ENCODE measurements around the gene RHNO1. TPM values are rescaled to one million over a fixed set of nuclear protein-coding genes. Genes with fewer than 3 reads are reported as not detected.
A peak's percentile ranks its signal among the peaks of the same experiment; 100 is the strongest.

RHNO1 gene
- 37.7 TPM for total RNA-seq (2021; ENCODE audit: unreplicated experiment)
- 22.2 TPM for polyA plus RNA-seq (2012; ENCODE audit: insufficient read length)
- percentile 72 among the genes with signal in this experiment for Bru-seq, nascent RNA
- percentile 80 among the genes with signal in this experiment for BruChase-seq, experiment 1, labeled RNA remaining after a 2-hour chase
- percentile 87 among the genes with signal in this experiment for BruChase-seq, experiment 2, labeled RNA remaining after a 6-hour chase
- long read RNA-seq, transcript RHNO1-204 (3 exons, 1,870 nt) = major isoform, 31 of 42 reads
- long read RNA-seq, partial matches to known transcripts = 9 of 42 reads
- long read RNA-seq, other reads (novel, unspliced or antisense) = 0 of 42 reads

DNA sequence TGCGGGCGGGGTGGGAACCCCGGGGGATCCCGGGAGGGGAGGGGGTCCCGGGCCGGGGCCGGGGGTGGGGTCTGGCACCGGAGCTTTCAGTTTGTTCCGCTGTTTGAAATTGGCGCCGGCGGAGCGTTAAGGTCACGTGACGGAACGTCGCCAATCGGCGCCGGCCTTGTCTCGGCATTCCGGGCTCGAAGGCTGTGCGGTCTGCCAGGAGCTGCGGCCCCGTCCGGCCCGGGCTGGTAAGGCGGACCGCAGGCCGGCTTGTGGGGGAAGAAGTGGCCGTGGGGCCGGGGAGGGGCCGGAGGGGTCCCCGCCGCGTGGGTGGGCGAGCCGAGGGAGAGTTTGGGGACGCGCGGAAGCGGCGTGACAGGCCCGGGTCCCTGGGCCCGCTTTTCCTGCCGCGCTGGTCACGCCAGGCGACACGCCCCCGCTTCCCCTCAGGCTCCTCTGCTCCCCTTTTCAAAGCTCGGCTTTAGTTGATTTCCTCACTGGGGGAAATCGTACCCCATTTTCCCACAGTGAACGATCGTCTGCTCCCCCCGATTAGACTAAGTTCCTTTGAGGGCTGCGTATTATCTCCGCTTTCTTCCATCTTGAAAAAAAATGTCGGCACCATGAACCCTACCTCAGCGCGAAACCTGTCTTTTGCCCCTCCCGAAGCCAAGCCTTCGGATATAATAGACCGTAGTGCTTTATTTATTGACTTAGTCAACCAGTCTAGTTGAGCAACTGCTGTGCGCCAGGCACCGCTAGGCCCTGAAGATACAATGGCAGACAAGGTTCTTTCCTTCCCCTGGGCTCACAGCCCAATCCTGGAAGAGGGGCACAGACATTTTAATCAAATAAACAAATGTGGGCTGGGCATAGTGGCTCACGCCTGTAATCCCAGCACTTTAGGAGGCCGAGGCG lies at the start of gene RHNO1, which contains the start of gene FOXM1:
Gene RHNO1, plus strand, starts transcription at position 177 of the 906 bp plus-strand sequence. CDS start 8,144 bp downstream, outside the sequence.
Gene FOXM1, minus strand, starts transcription at position 128 of the 906 bp plus-strand sequence. CDS start 2,696 bp downstream, outside the sequence.
- intact Hi-C loops (cut with micrococcal nuclease; ENCODE audit: unreplicated experiment) (no loop called here), in situ Hi-C loops (cut with HindIII; ENCODE audit: low pct_unique_long_range_greater_than_20kb, low sequenced_read_pairs) (no loop called here)
- TF ChIP-seq, protein P1, sequence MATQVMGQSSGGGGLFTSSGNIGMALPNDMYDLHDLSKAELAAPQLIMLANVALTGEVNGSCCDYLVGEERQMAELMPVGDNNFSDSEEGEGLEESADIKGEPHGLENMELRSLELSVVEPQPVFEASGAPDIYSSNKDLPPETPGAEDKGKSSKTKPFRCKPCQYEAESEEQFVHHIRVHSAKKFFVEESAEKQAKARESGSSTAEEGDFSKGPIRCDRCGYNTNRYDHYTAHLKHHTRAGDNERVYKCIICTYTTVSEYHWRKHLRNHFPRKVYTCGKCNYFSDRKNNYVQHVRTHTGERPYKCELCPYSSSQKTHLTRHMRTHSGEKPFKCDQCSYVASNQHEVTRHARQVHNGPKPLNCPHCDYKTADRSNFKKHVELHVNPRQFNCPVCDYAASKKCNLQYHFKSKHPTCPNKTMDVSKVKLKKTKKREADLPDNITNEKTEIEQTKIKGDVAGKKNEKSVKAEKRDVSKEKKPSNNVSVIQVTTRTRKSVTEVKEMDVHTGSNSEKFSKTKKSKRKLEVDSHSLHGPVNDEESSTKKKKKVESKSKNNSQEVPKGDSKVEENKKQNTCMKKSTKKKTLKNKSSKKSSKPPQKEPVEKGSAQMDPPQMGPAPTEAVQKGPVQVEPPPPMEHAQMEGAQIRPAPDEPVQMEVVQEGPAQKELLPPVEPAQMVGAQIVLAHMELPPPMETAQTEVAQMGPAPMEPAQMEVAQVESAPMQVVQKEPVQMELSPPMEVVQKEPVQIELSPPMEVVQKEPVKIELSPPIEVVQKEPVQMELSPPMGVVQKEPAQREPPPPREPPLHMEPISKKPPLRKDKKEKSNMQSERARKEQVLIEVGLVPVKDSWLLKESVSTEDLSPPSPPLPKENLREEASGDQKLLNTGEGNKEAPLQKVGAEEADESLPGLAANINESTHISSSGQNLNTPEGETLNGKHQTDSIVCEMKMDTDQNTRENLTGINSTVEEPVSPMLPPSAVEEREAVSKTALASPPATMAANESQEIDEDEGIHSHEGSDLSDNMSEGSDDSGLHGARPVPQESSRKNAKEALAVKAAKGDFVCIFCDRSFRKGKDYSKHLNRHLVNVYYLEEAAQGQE (IDR thresholded peaks at IDR 0.05; ENCODE audit: insufficient read depth in 1 of 2, low read depth in 2 of 2, low read length in 1 of 2) = no peak
- TF ChIP-seq TCF7L2 (IDR thresholded peaks at IDR 0.05; ENCODE audit: low read depth, low read length) (no peak), SIN3A (IDR thresholded peaks at IDR 0.05; ENCODE audit: borderline replicate concordance, insufficient read depth, low read depth, low read length) (peak; percentile 42; the same call in 1 of the 2 replicates), POLR2AphosphoS5 (IDR thresholded peaks at IDR 0.05; ENCODE audit: low read depth, low read length) (peak; percentile 62), CTCF (IDR thresholded peaks at IDR 0.05) (no peak)
- ChIA-PET CTCF (interaction anchor here (0.8 kb wide), 1 partner anchor 196 kb away, joined by 3 read pairs; no protein-coding TSS in a partner anchor), POLR2A (interaction anchor here (0.7 kb wide), 1 partner anchor 96 kb away, joined by 9 read pairs; no protein-coding TSS in a partner anchor)
- no peak for DNase-seq (ENCODE audit: low read depth, low spot score)
- H3K4me3 ChIP-seq (ENCODE audit: low read depth in 2 of 2, low read length in 2 of 2) = peak within 1 kb of the TSS; percentile 83 to 95
- H3K36me3 ChIP-seq (ENCODE audit: control insufficient read depth, insufficient read depth, low read length) = no peaks in the 10 kb centered on the region; the same call in none of the 2 replicates
- TSS peak; percentile 89 for BruUV-seq (replicated peaks)
- H3K27me3 ChIP-seq (ENCODE audit: control insufficient read depth, insufficient read depth, low read length) = no peaks in the 10 kb centered on the region
- H3K4me1 ChIP-seq (ENCODE audit: control insufficient read depth, insufficient read depth, low read length) = peaks cover 7% of the 10 kb centered on the region
- no peaks in the 10 kb centered on the region for H3K9me3 ChIP-seq (ENCODE audit: control insufficient read depth, insufficient read depth, low read depth, low read length)
- ATAC-seq = peak; percentile 95
- H3K27ac ChIP-seq (ENCODE audit: low read length) = peak within 1 kb of the TSS; percentile 98

DNA sequence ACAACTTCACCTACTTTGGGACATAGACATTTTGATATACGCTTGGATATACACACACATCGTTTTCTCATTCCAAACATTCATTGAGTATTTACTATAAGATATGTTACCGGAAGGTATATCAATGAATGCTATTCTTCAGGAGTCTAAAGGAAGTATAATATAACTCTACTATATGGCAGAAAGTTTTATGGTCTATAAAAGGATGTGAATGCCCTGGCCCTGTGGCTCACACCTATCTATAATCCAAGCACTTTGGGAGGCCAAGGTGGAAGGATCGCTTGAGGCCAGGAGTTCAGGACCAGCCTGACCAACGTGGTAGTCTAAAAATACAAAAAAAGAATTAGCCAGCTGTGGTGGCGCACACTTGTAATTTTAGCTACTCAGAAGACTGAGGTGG lies 47.7 kb upstream of the RHNO1 start:
- intact Hi-C loops (cut with micrococcal nuclease; ENCODE audit: unreplicated experiment) (no loop called here), in situ Hi-C loops (cut with HindIII; ENCODE audit: low pct_unique_long_range_greater_than_20kb, low sequenced_read_pairs) (no loop called here)
- H3K27me3 ChIP-seq (ENCODE audit: control insufficient read depth, insufficient read depth, low read length) = no peaks in the 10 kb centered on the region
- no peak overlapping the region for H3K4me3 ChIP-seq (ENCODE audit: low read depth in 2 of 2, low read length in 2 of 2)
- TF ChIP-seq, protein P1 (IDR thresholded peaks at IDR 0.05; ENCODE audit: insufficient read depth in 1 of 2, low read depth in 2 of 2, low read length in 1 of 2) = no peak
- TF ChIP-seq TCF7L2 (IDR thresholded peaks at IDR 0.05; ENCODE audit: low read depth, low read length) (no peak), SIN3A (IDR thresholded peaks at IDR 0.05; ENCODE audit: borderline replicate concordance, insufficient read depth, low read depth, low read length) (no peak), POLR2AphosphoS5 (IDR thresholded peaks at IDR 0.05; ENCODE audit: low read depth, low read length) (no peak), CTCF (IDR thresholded peaks at IDR 0.05) (no peak)
- no peaks in the 10 kb centered on the region for H3K9me3 ChIP-seq (ENCODE audit: control insufficient read depth, insufficient read depth, low read depth, low read length)
- CTCF ChIA-PET = no interaction called here
- H3K36me3 ChIP-seq (ENCODE audit: control insufficient read depth, insufficient read depth, low read length) = 0 out of 2 replicates have a peak, but pooled peaks cover under 1% of the 10 kb centered on the region
- H3K27ac ChIP-seq (ENCODE audit: low read length) = no peak overlapping the region
- no TSS peak for BruUV-seq (replicated peaks)
- POLR2A ChIA-PET = interaction anchor here (0.7 kb wide), 1 partner anchor 150 kb away, joined by 3 read pairs; no protein-coding TSS in a partner anchor
- no peak for ATAC-seq
- no peak for DNase-seq (ENCODE audit: low read depth, low spot score)
- no peaks in the 10 kb centered on the region for H3K4me1 ChIP-seq (ENCODE audit: control insufficient read depth, insufficient read depth, low read length)

Data from Panc1 (cell line).